Tibial nerve (tissue), 4 donors: ENCODE data around the gene STAT5B. TPM values are rescaled to one million over a fixed set of nuclear protein-coding genes. Genes with fewer than 3 reads are reported as not detected.

Experiments used
- DNase-seq, 2 donors: peaks; one replicate each; pipeline ENCODE4 v3.0.0-alpha.2; 2019; ENCODE audit warnings: low spot score in 2 of 2
- H3K27ac ChIP-seq, 4 donors: fragments of 200-600 bp; sonication (generic) in 3 of 4; one replicate each; pipeline ENCODE4 v1.5.1; 2017 to 2019; ENCODE audit warnings: mild to moderate bottlenecking in 1 of 4
- H3K27me3 ChIP-seq, 2 donors: fragments of 200-600 bp; sonication (generic) in 1 of 2; one replicate each; pipeline versions ENCODE4 v1.5.1 to v1.6.0; 2017 to 2019
- H3K36me3 ChIP-seq, 3 donors: fragments of 200-600 bp; sonication (generic); one replicate each; pipeline ENCODE4 v1.5.1; 2018 to 2019
- H3K4me1 ChIP-seq, 4 donors: fragments of 200-600 bp; sonication (generic) in 3 of 4; one replicate each; pipeline ENCODE4 v1.5.1; 2017 to 2019
- H3K4me3 ChIP-seq, 4 donors: fragments of 200-600 bp; sonication (generic) in 3 of 4; one replicate each; pipeline ENCODE4 v1.5.1; 2017 to 2019; ENCODE audit warnings: mild to moderate bottlenecking in 1 of 4, moderate library complexity in 1 of 4
- H3K9me3 ChIP-seq, 4 donors: fragments of 200-600 bp; sonication (generic) in 3 of 4; one replicate each; pipeline ENCODE4 v1.5.1; 2017 to 2019
- CTCF ChIP-seq, 5 experiments: fragments of 200-600 bp in 3 of 5; fragments of 450-650 bp in 2 of 5; sonication (generic) in 3 of 5; IDR thresholded peaks; one replicate each; pipeline ENCODE4 v1.5.1; 2016 to 2019; ENCODE audit warnings: antibody characterized with exemption in 5 of 5, mild to moderate bottlenecking in 3 of 5, moderate library complexity in 2 of 5
- EP300 ChIP-seq, 2 donors: sonication (generic); formaldehyde crosslinking; IDR thresholded peaks; one replicate each; pipeline ENCODE4 v1.6.1; 2017; ENCODE audit warnings: antibody characterized with exemption in 2 of 2, mild to moderate bottlenecking in 1 of 2
- POLR2A ChIP-seq, 2 donors: fragments of 450-650 bp; IDR thresholded peaks; one replicate each; pipeline ENCODE4 v1.6.1; 2017; ENCODE audit warnings: antibody characterized with exemption in 2 of 2, mild to moderate bottlenecking in 2 of 2, moderate library complexity in 2 of 2
- WGBS, 2 donors: methylation state at CpG; one replicate each; pipeline ENCODE4 v1.1.5; 2018; 5-methylcytosine and 5-hydroxymethylcytosine counted together
- total RNA-seq, 4 donors: library from RNA; depleted of rRNA; stranded (reverse); fragments of >200 nt; gene quantifications; one replicate each; pipeline ENCODE4 v1.1.0, GENCODE V29; 2016

Gene STAT5B
- total RNA-seq, 4 donors from 2014 or later = 96.8 to 117 (median 104) TPM

- Histone ChIP-seq H3K27me3 (no peaks in the 10 kb centered on the region), H3K27ac (peak overlapping the region in 1 of 4 donors; percentile 10), H3K4me3 (no peak overlapping the region), H3K9me3 (no peaks in the 10 kb centered on the region), H3K36me3 (no peaks in the 10 kb centered on the region), H3K4me1 (peaks cover 0 to 50% (median 14%) of the 10 kb centered on the region in 4 donors)
- 49 to 51% methylated on average over 4 of the region's 4 CpGs for WGBS, 2 donors
- TF ChIP-seq EP300 (IDR thresholded peaks at IDR 0.05) (no peak), CTCF (IDR thresholded peaks at IDR 0.05) (no peak), POLR2A (IDR thresholded peaks at IDR 0.05) (no peak)
- DNase-seq = no peak
Measured at GRCh38 chr17:42252597-42253550, 23.3 kb downstream of the STAT5B start.

- 54 to 56% methylated on average over 2 of the region's 2 CpGs for WGBS, 2 donors
- Histone ChIP-seq H3K4me3 (no peak overlapping the region), H3K27ac (no peak overlapping the region), H3K27me3 (no peaks in the 10 kb centered on the region), H3K9me3 (no peaks in the 10 kb centered on the region), H3K4me1 (peaks cover 0 to 68% (median 17%) of the 10 kb centered on the region in 4 donors), H3K36me3 (no peaks in the 10 kb centered on the region)
- DNase-seq = no peak
- TF ChIP-seq EP300 (IDR thresholded peaks at IDR 0.05) = no peak
- TF ChIP-seq POLR2A (IDR thresholded peaks at IDR 0.05) = no peak
- peak in 1 of 5 experiments; percentile 12 for TF ChIP-seq CTCF (IDR thresholded peaks at IDR 0.05)
Measured at GRCh38 chr17:42251115-42251514, 25.1 kb downstream of the STAT5B start.

- 78 to 81% methylated on average over 14 of the region's 14 CpGs for WGBS, 2 donors
- no peaks in the 10 kb centered on the region for H3K27me3 ChIP-seq
- H3K4me1 ChIP-seq = peaks cover 0 to 68% (median 17%) of the 10 kb centered on the region in 4 donors
- H3K9me3 ChIP-seq = no peaks in the 10 kb centered on the region
- H3K27ac ChIP-seq = peak overlapping the region in 3 of 4 donors; percentile 84 to 95 (median 94)
- TF ChIP-seq POLR2A (IDR thresholded peaks at IDR 0.05) (no peak), EP300 (IDR thresholded peaks at IDR 0.05) (no peak), CTCF (IDR thresholded peaks at IDR 0.05) (no peak)
- no peak for DNase-seq
- no peak overlapping the region for H3K4me3 ChIP-seq
- no peaks in the 10 kb centered on the region for H3K36me3 ChIP-seq
Measured at GRCh38 chr17:42249681-42250446, 26.3 kb downstream of the STAT5B start.

GRCh38 chr17:42248351-42249179, 27.6 kb downstream of the STAT5B start:
- DNase-seq = peak; percentile 40 to 85
- WGBS, 2 donors = 12 to 15% methylated on average over 13 of the region's 13 CpGs
- H3K4me3 ChIP-seq = peak overlapping the region; percentile 2 to 34 (median 24)
- H3K27me3 ChIP-seq = no peaks in the 10 kb centered on the region
- H3K27ac ChIP-seq = peak overlapping the region; percentile 84 to 95 (median 90)
- H3K36me3 ChIP-seq = no peaks in the 10 kb centered on the region
- TF ChIP-seq CTCF (IDR thresholded peaks at IDR 0.05) (no peak), POLR2A (IDR thresholded peaks at IDR 0.05) (peak in 1 of 2 donors; percentile 51), EP300 (IDR thresholded peaks at IDR 0.05) (peak; percentile 65 to 94)
- H3K9me3 ChIP-seq = no peaks in the 10 kb centered on the region
- peaks cover 0 to 68% (median 18%) of the 10 kb centered on the region in 4 donors for H3K4me1 ChIP-seq
